ENCODE measurements around the gene PREB. TPM values are rescaled to one million over a fixed set of nuclear protein-coding genes. Genes with fewer than 3 reads are reported as not detected.

Gene PREB
- total and polyA plus RNA-seq, 2 of the 13 experiments (the other 11 are each of a cell fraction or from before 2014, with no cell fraction given) = 112 to 192 TPM

DNA sequence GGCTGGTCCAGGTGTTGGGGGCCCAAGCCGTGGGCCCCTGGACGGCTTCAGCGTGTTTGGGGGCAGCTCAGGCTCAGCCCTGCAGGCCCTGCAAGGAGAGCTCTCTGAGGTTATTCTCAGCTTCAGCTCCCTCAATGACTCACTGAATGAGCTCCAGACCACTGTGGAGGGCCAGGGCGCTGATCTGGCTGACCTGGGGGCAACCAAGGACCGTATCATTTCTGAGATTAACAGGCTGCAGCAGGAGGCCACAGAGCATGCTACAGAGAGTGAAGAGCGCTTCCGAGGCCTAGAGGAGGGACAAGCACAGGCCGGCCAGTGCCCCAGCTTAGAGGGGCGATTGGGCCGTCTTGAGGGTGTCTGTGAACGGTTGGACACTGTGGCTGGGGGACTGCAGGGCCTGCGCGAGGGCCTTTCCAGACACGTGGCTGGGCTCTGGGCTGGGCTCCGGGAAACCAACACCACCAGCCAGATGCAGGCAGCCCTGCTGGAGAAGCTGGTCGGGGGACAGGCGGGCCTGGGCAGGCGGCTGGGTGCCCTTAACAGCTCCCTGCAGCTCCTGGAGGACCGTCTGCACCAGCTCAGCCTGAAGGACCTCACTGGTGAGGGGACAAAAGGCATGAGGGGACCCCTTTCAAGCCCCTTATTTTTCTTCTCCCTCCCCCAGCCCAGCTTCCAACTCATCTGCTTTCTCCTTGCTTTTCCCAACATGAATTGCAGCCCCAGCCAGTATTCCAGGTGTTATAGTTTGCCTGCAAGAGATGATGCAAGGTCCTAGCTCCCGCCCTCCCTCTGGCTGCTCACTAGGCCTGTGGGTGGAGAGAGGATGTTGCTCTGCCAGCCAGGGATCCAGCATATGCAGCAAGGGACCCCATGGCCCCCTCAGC is 50.8 kb downstream of the PREB start (continued):
- no peak for TF ChIP-seq BORCS8-MEF2B (CRISPR knock-in tag; IDR thresholded peaks at IDR 0.05)
- 0 out of 2 replicates have a peak, but pooled peaks have one; percentile 27 for TF ChIP-seq SAP130 (CRISPR knock-in tag; IDR thresholded peaks at IDR 0.05; ENCODE audit: low read depth)
- TF ChIP-seq ZBTB20 (CRISPR knock-in tag; IDR thresholded peaks at IDR 0.05; ENCODE audit: borderline replicate concordance, low read depth) = no peak
- 0 out of 2 replicates have a peak, but pooled peaks have one; percentile 15 for TF ChIP-seq SAFB2 (CRISPR knock-in tag; IDR thresholded peaks at IDR 0.05; ENCODE audit: borderline replicate concordance, low read depth)
- TF ChIP-seq SP5 (CRISPR knock-in tag; IDR thresholded peaks at IDR 0.05; ENCODE audit: borderline replicate concordance, low read depth) = peak; percentile 17; the same call in 1 of the 2 replicates
- no peak for TF ChIP-seq ARNT (IDR thresholded peaks at IDR 0.05)
- TF ChIP-seq DMAP1 (CRISPR knock-in tag; IDR thresholded peaks at IDR 0.05) = 0 out of 2 replicates have a peak, but pooled peaks have one; percentile 29
- TF ChIP-seq, protein P1, sequence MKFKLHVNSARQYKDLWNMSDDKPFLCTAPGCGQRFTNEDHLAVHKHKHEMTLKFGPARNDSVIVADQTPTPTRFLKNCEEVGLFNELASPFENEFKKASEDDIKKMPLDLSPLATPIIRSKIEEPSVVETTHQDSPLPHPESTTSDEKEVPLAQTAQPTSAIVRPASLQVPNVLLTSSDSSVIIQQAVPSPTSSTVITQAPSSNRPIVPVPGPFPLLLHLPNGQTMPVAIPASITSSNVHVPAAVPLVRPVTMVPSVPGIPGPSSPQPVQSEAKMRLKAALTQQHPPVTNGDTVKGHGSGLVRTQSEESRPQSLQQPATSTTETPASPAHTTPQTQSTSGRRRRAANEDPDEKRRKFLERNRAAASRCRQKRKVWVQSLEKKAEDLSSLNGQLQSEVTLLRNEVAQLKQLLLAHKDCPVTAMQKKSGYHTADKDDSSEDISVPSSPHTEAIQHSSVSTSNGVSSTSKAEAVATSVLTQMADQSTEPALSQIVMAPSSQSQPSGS (CRISPR knock-in tag; IDR thresholded peaks at IDR 0.05) = 0 out of 2 replicates have a peak, but pooled peaks have one; percentile 47
- TF ChIP-seq, protein P2, sequence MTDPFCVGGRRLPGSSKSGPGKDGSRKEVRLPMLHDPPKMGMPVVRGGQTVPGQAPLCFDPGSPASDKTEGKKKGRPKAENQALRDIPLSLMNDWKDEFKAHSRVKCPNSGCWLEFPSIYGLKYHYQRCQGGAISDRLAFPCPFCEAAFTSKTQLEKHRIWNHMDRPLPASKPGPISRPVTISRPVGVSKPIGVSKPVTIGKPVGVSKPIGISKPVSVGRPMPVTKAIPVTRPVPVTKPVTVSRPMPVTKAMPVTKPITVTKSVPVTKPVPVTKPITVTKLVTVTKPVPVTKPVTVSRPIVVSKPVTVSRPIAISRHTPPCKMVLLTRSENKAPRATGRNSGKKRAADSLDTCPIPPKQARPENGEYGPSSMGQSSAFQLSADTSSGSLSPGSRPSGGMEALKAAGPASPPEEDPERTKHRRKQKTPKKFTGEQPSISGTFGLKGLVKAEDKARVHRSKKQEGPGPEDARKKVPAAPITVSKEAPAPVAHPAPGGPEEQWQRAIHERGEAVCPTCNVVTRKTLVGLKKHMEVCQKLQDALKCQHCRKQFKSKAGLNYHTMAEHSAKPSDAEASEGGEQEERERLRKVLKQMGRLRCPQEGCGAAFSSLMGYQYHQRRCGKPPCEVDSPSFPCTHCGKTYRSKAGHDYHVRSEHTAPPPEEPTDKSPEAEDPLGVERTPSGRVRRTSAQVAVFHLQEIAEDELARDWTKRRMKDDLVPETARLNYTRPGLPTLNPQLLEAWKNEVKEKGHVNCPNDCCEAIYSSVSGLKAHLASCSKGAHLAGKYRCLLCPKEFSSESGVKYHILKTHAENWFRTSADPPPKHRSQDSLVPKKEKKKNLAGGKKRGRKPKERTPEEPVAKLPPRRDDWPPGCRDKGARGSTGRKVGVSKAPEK (CRISPR knock-in tag; IDR thresholded peaks at IDR 0.05; ENCODE audit: borderline replicate concordance) = no peak
- TF ChIP-seq KDM3A (CRISPR knock-in tag; IDR thresholded peaks at IDR 0.05; ENCODE audit: low read depth) = no peak
- TF ChIP-seq, protein P3, sequence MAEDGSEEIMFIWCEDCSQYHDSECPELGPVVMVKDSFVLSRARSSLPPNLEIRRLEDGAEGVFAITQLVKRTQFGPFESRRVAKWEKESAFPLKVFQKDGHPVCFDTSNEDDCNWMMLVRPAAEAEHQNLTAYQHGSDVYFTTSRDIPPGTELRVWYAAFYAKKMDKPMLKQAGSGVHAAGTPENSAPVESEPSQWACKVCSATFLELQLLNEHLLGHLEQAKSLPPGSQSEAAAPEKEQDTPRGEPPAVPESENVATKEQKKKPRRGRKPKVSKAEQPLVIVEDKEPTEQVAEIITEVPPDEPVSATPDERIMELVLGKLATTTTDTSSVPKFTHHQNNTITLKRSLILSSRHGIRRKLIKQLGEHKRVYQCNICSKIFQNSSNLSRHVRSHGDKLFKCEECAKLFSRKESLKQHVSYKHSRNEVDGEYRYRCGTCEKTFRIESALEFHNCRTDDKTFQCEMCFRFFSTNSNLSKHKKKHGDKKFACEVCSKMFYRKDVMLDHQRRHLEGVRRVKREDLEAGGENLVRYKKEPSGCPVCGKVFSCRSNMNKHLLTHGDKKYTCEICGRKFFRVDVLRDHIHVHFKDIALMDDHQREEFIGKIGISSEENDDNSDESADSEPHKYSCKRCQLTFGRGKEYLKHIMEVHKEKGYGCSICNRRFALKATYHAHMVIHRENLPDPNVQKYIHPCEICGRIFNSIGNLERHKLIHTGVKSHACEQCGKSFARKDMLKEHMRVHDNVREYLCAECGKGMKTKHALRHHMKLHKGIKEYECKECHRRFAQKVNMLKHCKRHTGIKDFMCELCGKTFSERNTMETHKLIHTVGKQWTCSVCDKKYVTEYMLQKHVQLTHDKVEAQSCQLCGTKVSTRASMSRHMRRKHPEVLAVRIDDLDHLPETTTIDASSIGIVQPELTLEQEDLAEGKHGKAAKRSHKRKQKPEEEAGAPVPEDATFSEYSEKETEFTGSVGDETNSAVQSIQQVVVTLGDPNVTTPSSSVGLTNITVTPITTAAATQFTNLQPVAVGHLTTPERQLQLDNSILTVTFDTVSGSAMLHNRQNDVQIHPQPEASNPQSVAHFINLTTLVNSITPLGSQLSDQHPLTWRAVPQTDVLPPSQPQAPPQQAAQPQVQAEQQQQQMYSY (CRISPR knock-in tag; IDR thresholded peaks at IDR 0.05) = peak; percentile 92
- no peak for TF ChIP-seq ZNF230 (CRISPR knock-in tag; IDR thresholded peaks at IDR 0.05)
- peak; percentile 59; the same call in 1 of the 2 replicates for TF ChIP-seq MYC (CRISPR knock-in tag; IDR thresholded peaks at IDR 0.05; ENCODE audit: borderline replicate concordance)
- peak; percentile 18; the same call in 1 of the 2 replicates for TF ChIP-seq HDAC2 (CRISPR knock-in tag; IDR thresholded peaks at IDR 0.05)
- TF ChIP-seq CHCHD3 (CRISPR knock-in tag; IDR thresholded peaks at IDR 0.05) = peak; percentile 58; the same call in 1 of the 2 replicates
- no peak for TF ChIP-seq ZNF749 (CRISPR knock-in tag; IDR thresholded peaks at IDR 0.05; ENCODE audit: borderline replicate concordance)
- peak; percentile 18; the same call in 1 of the 2 replicates for TF ChIP-seq HNF4A (CRISPR knock-in tag; IDR thresholded peaks at IDR 0.05)
- TF ChIP-seq ZNF614 (CRISPR knock-in tag; IDR thresholded peaks at IDR 0.05; ENCODE audit: borderline replicate concordance) = 0 out of 2 replicates have a peak, but pooled peaks have one; percentile 12
- TF ChIP-seq ZFP36L2 (CRISPR knock-in tag; IDR thresholded peaks at IDR 0.05) = no peak
- TF ChIP-seq ZNF773 (CRISPR knock-in tag; IDR thresholded peaks at IDR 0.05; ENCODE audit: borderline replicate concordance) = no peak

All from HepG2 (cell line).